ENCODE measurements around the gene COL25A1.

The COL25A1 gene

GRCh38 chr4:109171070-109171469 is 131.4 kb downstream of the COL25A1 start:
- no peak overlapping the region for H3K4me3 ChIP-seq (replicated peaks; ENCODE audit: low read depth, low read length)
- no peak for TF ChIP-seq CTCF (IDR thresholded peaks at IDR 0.05; ENCODE audit: low read depth, low read length, missing control alignments)
- DNase-seq (ENCODE audit: extremely low read depth, low read depth): no peak

GRCh38 chr4:109169170-109169569 is 133.3 kb downstream of the COL25A1 start:
- no peak overlapping the region for H3K4me3 ChIP-seq (replicated peaks; ENCODE audit: low read depth, low read length)
- no peak for DNase-seq (ENCODE audit: extremely low read depth, low read depth)

GRCh38 chr4:109166586-109166985 is 135.9 kb downstream of the COL25A1 start:
- H3K4me3 ChIP-seq (replicated peaks; ENCODE audit: low read depth, low read length): no peak overlapping the region
- no peak for TF ChIP-seq CTCF (IDR thresholded peaks at IDR 0.05; ENCODE audit: low read depth, low read length, missing control alignments)
- DNase-seq (ENCODE audit: extremely low read depth, low read depth): no peak

More at GRCh38 chr4:109169170-109169569, 133.3 kb downstream of the COL25A1 start:
- no peak for TF ChIP-seq CTCF (IDR thresholded peaks at IDR 0.05; ENCODE audit: low read depth, low read length, missing control alignments)

DNA sequence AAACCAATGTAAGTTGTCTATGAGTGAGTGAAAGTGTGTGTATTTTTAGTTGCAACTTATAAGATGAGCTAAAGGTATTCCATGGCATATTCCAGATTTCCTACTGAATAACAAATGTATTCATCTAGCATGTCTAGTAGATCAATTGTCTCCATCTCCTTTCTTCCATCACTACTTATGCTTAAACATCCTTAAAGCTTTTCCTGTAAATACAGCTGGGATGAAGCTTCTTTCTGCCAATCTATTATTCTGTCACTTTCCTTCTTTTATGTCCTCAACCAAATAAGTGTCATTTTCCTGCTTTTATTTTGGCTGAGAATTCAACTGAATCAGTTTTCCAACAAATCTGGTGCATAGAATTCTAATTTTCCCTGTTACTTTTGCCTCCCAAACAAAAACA is 136.3 kb downstream of the COL25A1 start:
- no peak for DNase-seq (ENCODE audit: extremely low read depth, low read depth)
- no peak for TF ChIP-seq CTCF (IDR thresholded peaks at IDR 0.05; ENCODE audit: low read depth, low read length, missing control alignments)
- no peak overlapping the region for H3K4me3 ChIP-seq (replicated peaks; ENCODE audit: low read depth, low read length)

DNA sequence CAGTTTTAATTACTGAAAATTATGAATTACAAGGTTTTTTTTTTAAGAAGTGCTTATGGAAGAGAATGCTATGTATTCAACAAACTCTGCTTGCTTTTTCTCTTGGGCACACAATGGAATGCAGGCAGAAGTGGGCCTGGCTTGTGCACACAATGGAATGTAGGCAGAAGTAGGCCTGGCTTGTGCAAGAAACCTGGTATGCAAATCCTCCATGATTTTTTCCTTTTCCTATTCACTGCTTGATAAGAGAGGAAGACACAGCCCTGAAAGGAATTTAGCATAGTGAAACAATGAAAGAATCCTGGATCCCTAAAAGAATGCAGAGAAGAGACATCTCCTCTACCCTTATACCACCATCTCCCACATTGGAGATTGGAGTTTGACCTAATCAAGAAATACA is 138.4 kb downstream of the COL25A1 start:
- TF ChIP-seq CTCF (IDR thresholded peaks at IDR 0.05; ENCODE audit: low read depth, low read length, missing control alignments): no peak
- no peak for DNase-seq (ENCODE audit: extremely low read depth, low read depth)
- H3K4me3 ChIP-seq (replicated peaks; ENCODE audit: low read depth, low read length): no peak overlapping the region

DNA sequence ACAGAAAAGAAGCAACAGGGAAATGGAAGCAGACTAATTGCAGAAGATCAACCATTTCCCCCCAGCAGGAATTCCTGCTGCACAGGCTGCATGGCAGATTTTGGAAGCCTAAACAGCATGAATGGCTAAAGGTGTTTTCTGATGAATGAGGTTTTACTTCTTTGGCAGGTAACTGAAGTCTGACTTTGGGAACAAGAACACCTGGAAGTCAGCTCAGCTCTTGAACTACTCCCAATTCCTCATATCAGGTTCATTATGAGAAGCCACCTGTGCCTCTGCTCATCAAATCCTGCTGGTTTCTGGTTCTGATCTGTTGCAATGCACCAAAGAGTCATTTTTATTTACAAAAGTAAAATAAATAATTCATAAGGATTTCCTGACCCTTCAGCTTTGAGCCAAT is 139.0 kb downstream of the COL25A1 start:
- TF ChIP-seq CTCF (IDR thresholded peaks at IDR 0.05; ENCODE audit: low read depth, low read length, missing control alignments): no peak
- DNase-seq (ENCODE audit: extremely low read depth, low read depth): no peak
- no peak overlapping the region for H3K4me3 ChIP-seq (replicated peaks; ENCODE audit: low read depth, low read length)

DNA sequence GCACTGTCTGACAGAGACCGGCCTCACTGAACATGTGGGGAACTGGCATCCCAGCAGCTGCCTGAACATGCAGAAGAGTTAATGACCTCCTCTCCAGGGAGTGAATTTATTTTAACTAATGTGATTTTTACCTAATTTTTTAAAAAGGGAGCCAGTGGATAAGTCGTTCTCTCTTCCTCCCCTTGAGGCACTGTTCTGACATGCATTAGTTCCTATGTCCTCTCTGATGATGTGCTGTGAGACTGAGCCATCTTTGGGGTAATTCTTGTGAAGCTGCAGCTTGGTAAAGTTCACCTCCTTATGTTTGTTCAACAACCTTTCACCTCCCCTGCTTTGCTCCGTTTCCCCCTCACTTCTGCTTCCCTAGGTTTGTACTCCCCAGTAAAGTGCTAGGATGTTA is 139.7 kb downstream of the COL25A1 start:
- no peak for TF ChIP-seq CTCF (IDR thresholded peaks at IDR 0.05; ENCODE audit: low read depth, low read length, missing control alignments)
- H3K4me3 ChIP-seq (replicated peaks; ENCODE audit: low read depth, low read length): no peak overlapping the region
- DNase-seq (ENCODE audit: extremely low read depth, low read depth): no peak

Measured in HFF-Myc (cell line).